NCI-H128 (cell line): Measurements from ENCODE around the gene MYEOV.

Source experiments
- DNase-seq: peaks from one replicate; lab custom pipeline; 2025; ENCODE audit not compliant: unreplicated experiment; lab: John Stamatoyannopoulos, UW

The MYEOV gene

GRCh38 chr11:69301081-69301454 lies 7.1 kb downstream of the MYEOV start:
- no peak for DNase-seq

GRCh38 chr11:69301455-69302401 lies 7.8 kb downstream of the MYEOV start:
- no peak for DNase-seq

DNA sequence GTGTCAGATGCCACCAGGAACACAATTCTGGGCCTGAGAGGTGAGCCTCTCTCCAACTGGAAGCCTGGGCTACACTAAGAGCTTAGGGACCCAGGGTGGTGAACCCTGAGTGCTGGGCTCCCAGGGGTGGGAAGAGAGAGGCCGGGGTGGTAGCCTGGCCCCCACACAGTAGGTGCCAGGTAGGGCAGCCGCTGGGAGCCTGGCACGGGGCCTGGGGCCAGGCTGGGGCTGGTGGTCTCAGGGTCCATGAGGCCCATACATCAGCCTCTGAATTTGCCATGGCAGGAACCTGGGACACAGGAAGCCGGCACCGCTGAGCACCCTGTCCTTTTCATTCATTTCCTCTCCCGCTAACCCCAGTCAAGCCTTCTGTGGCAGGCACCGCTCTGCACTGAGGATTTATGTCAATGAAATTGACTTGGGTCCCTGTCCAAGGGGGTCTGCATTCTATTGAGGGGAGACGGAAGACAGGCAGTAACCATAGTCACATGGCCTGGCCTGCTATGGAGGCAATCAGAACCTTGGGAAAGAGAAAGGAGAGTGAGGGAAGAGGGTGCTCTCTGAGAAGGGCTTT lies 8.6 kb downstream of the MYEOV start:
- DNase-seq: no peak

DNA sequence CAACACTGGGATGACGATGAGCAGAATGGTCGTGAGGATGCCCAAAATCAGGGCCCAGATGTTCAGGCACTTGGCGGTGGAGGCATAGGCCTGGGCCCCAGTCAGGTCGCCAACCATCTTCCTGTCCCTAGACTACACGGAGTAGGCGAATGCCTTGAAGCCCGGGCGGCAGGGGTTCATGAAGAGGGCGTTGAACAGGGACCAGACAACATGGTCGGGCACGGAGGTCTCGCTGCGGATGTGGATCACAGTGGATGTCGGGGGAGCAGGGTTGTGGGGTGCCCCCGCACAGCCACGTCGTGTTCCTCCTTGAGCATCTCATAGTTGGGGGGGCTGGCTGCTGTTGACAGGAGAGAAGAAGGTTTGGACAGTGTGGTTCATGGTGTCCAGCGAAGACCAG lies 9.5 kb downstream of the MYEOV start:
- no peak for DNase-seq

DNA sequence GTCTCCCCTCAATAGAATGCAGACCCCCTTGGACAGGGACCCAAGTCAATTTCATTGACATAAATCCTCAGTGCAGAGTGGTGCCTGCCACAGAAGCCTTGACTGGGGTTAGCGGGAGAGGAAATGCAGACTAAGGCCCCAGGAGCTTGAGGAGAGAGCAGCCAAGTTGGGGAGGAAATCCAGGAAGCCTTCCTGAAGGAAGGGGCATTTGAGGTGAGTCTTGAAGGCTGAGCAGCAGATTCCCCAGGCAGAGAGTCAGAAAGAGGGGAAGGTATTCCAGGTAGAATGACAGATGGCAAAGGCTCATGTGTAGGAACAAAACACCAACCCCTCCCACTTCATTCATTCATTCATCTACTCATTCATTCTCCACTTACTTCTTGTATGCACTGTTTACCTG lies 10.3 kb downstream of the MYEOV start:
- DNase-seq: no peak

GRCh38 chr11:69304686-69305085 lies 10.7 kb downstream of the MYEOV start:
- DNase-seq: no peak

DNA sequence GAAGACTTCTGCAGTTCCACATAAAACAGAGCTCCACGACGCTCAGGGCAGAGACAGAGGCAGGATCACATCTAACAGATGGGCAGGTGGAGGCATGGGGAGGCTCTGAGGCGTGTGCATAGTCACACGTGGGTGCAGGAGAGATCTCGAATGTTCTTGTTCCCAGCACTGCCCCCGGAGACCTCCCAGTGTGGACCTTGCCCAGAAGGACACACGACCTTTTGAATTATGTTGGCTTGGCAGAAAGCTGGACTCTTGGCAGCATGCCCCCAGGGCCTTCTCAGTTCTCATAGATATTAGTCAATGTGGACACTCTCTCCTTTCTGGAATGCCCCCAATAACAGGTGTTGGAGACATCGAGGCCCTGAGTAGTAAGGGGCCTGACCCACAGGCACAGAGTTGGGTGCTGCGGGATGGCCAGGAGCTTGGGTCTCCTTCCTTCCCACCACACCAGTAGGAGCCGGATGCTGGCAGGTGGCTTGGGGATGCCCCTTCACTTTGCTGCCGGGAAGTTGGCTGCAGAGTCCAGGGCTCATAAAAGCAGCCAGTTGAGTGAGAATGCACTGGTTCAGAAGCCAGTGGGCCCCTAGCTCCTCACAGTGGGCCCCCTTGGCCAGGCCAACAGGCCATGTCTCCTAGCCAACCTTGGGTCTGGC lies 12.1 kb downstream of the MYEOV start:
- DNase-seq: no peak

DNA sequence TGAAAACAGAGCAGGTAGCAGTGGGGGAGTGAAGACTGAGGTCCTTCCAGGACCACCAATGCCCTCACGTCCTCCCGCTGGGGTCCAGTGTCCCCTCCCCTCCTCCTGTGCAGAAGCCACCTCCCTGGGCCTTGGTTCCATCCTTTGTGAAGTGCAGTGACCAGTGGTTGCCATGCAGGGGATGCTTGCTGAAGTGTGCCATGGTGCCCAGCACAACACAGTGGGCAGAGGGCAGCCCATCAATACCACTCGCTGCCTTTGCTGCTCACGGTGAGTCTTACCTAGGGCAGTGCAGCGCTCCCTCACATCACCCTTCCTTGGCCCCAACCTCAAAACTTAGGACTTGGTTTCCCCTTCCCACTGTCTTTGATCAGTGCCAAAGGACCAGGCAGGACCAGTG lies 12.9 kb downstream of the MYEOV start:
- no peak for DNase-seq

GRCh38 chr11:69307421-69307820 lies 13.5 kb downstream of the MYEOV start:
- no peak for DNase-seq

DNA sequence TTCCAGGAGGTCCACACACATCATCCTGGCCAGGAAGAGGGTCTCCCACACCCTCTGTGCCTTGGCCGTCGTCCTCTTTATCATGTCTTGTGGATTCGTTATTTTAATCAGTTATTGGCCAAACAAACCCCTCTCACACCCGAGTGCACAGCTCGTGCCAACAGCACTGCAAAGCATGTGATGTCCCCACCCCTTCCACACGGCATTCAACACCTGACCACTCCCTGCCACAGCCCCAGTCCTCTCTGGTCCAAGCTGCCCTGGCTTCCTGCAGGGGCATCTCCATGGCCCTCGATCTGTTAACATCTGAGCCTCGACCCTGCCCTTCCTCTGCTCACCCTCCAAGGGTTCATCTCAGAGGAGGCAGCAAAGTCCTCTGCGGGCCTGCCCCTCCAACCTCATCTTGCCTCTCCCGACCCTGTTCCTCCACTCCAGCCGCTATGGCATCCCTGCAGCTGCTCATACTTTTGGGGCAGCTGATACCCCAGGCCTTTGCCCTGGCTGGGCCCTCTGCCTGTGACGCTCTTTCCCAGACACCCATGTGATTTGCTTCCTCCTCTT lies 14.0 kb downstream of the MYEOV start:
- no peak for DNase-seq

DNA sequence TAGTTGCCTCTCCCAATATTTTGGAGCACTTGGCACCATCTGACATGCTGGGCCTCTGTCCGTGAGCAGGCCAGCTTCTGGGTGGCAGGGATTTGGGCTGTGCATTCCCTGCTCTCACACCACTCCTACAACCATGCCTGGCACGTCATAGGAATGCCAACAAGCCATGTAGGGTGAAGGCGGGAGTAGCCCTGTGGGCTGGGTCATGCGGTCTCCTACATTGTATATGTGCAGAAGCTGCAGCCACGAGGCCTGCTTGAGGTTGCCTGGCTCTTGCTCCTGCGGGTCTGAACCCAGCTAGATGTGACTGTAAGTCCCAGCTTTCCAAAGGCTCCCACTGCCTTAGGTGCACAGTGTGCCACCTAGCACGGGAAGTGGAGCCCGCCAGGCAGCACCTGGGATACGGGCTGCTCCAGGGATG lies 14.5 kb downstream of the MYEOV start:
- no peak for DNase-seq

GRCh38 chr11:69308936-69309615 lies 15.1 kb downstream of the MYEOV start:
- DNase-seq: no peak

DNA sequence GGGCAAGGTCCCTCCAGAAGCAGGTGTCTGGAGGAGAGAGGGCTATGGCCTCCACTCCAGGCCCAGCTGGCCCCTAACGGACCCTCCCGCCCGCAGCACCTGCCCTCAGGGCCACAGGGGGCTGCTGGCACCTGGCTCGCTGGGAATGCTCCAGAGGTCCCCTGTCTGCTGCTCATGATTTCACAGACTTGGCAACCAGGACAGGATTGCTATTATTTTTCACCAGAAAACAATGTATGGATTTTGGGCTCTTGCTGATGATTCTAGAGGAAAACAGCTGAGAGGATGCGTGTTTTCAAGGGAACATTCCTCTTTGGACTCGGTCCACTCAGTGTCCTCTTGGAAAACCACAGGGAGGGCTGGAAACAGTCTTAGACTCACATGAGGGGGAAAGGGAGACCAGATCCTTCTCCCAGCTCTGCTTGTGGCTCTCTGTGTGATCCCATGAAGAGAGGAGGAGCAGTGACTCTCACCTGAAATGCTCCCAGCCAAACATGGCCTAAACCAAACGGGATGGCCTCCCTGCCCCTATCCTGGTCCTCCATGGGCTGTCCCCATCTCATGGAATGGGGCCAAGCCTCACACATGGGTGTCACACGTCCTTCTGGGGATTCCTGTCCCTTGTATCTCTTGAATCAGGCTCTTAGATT lies 15.8 kb downstream of the MYEOV start:
- DNase-seq: no peak

GRCh38 chr11:69310351-69310750 lies 16.4 kb downstream of the MYEOV start:
- DNase-seq: no peak

DNA sequence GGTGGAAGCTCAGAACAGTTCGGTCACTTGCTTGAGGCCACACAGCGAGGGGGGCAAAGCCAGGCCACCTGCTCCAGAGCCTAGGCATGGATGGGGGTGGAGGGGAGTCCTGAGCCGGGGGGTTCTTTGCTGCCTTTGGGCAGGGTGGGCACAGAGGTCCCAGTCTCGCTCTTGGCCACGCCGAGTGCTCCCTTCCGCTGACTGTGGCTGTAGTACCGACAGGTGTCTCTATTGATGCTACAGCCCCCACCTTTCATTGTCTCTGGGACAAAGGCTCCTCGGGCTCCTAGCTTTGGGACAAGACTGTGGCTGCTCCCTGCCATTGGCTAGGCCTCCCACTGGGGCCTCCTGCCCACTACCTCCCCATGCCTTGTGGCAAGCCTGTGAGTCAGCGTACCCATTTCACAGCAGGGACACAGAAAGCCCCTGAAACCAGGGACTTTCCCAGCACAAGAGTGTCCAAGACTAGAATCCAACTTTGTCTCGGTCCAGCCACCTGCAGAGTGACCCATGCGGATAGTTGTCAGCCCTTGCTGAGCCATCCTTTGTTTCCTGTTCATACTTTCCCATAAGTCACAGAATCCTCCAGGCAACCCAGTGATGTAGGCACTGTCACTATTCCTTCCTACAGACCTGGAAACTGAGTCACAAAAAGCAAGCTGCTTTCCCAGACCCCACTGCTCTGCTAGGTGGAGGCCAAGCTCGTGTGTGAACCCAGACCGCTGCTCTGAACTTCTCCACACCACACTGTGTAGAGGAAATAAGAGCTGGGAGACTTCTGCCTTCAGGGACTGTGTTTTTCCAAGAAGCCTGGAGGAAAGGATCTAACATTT lies 17.2 kb downstream of the MYEOV start:
- DNase-seq: no peak

DNA sequence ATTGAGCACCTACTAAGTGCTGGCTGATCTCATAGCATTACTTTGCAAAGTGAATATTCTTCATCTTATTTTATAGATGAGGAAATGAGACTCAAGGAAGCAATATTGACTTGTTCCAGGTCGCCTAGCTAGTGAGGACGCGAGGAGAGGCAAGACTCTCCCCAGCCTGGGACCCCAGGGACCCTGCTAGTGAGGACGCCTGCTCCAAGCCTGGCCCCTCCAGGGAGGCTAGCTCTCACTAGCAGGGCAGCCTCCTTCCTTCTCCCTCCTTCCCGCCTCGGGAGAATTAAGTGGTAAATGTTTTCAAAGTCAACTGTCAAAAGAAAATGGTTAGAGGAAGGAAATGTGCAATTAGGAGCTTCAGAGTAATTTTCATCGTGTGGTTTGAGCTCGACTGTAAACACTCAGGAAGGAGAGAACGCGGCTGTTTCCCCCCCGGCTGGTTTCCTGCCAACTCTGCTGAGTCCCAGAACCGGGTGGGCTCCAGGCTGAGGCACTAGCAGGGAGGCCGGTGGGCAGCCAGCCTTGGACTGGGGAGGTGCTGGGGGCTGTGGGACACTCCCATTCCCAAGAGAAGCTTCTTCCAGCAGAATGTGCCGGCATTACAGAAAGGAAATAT lies 17.9 kb downstream of the MYEOV start:
- no peak for DNase-seq

GRCh38 chr11:69312453-69313404 lies 18.8 kb downstream of the MYEOV start:
- no peak for DNase-seq

- no peak for DNase-seq
Observed at GRCh38 chr11:69313992-69314391, 20.0 kb downstream of the MYEOV start.
